ENCODE measurements around the gene ZC3H7B.
"Not testable (repeated sequence)": the region's sequence is repeated elsewhere in the genome, so short reads cannot be mapped to it uniquely, and the experiment has no call there.

The ZC3H7B gene, protein sequence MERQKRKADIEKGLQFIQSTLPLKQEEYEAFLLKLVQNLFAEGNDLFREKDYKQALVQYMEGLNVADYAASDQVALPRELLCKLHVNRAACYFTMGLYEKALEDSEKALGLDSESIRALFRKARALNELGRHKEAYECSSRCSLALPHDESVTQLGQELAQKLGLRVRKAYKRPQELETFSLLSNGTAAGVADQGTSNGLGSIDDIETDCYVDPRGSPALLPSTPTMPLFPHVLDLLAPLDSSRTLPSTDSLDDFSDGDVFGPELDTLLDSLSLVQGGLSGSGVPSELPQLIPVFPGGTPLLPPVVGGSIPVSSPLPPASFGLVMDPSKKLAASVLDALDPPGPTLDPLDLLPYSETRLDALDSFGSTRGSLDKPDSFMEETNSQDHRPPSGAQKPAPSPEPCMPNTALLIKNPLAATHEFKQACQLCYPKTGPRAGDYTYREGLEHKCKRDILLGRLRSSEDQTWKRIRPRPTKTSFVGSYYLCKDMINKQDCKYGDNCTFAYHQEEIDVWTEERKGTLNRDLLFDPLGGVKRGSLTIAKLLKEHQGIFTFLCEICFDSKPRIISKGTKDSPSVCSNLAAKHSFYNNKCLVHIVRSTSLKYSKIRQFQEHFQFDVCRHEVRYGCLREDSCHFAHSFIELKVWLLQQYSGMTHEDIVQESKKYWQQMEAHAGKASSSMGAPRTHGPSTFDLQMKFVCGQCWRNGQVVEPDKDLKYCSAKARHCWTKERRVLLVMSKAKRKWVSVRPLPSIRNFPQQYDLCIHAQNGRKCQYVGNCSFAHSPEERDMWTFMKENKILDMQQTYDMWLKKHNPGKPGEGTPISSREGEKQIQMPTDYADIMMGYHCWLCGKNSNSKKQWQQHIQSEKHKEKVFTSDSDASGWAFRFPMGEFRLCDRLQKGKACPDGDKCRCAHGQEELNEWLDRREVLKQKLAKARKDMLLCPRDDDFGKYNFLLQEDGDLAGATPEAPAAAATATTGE

DNA sequence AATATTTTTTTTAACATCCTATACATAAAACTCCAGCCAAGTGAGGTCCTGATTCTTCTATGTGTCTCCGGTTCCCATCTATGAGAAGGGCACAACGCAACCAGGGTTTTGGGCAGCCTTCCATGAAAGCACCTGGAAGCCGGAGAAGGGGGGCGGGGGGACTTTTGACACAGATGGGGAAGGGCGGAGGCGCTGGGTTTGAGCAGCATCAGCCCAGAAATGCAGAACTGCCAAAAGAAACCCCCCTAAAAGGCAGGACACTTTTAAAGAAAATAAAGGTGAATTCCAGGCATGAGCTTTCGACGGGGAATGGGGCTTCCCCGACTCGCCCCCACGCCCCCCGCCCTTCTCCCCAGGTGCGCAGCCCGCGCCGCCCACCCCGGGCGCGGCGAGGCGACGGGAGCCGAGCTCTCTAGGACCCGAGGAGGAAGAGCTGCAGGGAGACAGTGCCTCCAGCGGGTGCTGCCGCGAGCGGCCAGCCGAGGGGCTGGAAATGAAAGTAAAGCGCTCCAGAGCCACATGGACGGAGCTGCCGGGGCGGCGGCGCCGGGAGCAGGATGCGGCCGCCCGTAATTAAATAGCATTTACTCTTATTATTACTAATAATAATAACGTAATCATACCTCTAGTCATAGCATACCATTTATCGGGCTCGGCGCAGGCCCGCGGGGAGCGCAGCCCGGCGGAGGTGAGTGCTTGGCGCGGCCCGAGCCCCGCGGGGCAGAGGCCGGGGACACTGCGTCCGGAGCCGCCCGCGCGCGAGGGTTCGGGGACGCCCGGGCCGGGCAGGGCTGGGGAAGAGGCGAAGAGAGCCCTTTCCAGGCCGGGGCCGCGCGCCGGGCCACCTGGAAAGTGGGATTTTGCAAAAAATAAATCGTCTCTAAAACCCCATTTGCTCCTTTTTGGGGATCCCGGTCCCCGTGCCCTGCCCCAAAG lies at the start of gene ZC3H7B:
Gene ZC3H7B (plus strand): TSS at position 441 of the 936 bp plus-strand sequence. CDS start 19,136 bp downstream, outside the sequence.
- DNase-seq (ENCODE audit: low read depth in 2 of 2), result peak; percentile 64 to 72

GRCh38 chr22:41252365-41252764 lies 49.0 kb upstream of the ZC3H7B start:
- DNase-seq (ENCODE audit: low read depth in 2 of 2), result no peak

- no peak for DNase-seq (ENCODE audit: low read depth in 2 of 2)
Measured at GRCh38 chr22:41254230-41254629, 47.1 kb upstream of the ZC3H7B start.

DNA sequence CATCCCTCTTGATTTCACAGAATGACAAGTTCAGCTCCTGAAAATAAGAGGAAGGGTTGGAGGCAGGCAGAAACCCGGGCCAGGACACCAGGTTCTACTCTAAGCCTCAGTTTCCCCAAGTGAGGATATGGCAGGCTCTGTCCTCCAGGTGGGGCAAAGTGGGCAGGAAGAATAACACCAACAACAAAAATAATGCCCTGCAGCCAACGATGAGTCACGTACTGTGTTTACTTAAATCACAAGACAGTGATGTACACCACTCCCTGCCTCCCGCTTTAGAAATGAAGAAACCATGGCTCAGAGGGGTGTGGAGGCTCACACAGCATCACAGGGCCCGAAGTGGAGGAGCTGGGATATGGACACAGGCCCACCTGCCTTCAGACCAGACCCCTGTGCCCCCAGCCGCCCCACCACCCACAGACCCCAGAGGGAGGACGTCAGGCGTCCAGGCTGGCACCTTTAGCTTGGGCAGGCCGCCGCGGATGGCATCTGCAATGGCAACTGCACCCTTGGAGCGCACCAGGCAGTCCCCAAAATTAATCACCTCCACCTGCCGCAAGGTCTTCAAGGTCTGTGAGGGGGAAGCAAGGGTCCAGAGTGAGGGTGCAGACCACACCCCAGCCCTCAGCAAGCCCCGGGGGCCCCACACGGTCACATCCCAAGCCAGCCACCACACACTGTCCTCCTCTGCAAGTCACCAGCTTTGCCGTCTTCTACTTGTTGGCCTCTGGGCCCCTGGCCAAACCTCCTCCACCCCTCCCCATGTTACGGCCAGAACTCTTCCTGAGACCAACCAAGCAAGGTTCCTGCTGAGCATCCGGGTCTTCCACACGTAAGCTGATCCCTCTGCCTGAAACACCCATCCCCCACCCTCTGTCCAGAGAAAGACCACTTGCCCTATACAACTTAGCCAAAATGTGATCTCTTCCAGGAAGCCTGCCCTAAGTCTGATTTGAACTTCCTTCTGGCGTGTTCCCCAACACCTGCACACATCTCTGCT lies 44.8 kb upstream of the ZC3H7B start:
- DNase-seq (ENCODE audit: low read depth in 2 of 2), result no peak

DNA sequence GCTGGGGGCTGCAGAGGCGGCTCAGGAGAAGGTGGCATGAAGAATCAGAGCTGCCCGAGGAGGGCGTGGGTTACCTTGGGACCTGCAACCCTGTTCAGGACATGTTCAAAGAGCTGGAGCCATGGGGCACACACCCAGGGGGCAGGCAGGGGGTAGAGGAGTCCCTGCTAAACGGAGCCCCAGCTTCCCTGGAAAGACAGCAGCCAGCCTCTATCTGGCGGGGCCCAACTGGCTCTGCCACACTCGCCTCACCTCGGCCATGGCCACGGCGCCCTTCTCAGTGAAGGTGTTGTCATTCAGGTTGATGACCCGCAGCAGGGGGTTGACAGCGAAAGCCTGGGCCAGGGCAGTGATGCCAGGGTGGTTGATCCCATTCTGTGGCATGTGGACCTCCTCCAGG lies 43.6 kb upstream of the ZC3H7B start:
- no peak for DNase-seq (ENCODE audit: low read depth in 2 of 2)

- DNase-seq (ENCODE audit: low read depth in 2 of 2), result not testable (repeated sequence)
Measured at GRCh38 chr22:41259756-41260155, 41.6 kb upstream of the ZC3H7B start.

DNA sequence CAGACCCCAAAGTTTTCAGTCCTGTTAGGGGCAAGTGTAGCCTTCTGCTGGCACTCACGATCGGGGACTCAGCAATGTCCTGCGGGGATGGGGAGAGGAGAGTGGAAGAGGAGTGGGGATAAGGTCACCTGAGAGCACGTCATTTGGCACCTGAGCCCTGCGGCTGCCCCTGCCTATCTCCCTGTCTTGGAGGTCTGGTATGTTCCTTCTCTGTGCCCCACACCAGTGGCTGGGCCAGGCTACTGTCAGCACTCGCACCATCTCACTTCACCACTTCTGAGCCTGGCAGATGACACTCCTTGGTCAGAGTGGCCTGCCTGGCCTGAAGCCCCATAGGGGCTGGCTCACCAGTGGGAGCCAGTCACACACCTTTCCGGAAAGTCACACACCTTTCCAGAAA lies 40.5 kb upstream of the ZC3H7B start:
- no peak for DNase-seq (ENCODE audit: low read depth in 2 of 2)

DNA sequence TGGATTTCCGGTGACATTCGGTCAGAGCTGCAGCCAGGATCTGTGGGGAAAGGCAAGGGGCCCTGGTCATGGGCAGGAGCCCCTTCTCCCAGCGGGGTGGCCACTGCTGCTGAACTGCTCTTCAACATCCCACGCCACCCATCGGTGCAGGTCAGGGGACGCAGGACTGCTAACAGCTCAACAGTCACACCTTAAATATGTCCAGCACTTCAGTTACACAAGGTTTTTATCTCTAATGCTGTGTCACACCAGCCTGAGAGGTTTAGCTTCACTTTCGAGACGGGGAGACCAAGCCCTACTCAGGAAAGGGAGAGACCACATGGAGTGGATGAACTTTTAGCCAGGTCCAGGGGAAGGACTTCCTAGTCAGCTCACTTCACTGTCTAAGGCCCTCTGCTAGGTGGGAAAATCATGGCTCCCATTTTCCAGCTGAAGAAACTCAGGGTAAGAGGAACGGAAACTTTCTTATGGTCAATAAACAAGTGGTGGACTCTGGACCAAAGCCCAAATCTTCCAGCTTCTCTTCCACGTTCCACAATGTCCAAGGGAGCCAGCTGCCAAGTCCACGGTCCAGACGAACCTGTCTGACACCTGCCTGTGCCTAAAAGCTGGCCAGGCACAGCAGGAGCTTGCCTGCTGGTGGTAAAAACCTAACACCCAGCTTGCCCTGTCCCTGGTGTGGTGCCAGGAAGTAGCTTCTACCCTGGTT lies 39.6 kb upstream of the ZC3H7B start:
- DNase-seq (ENCODE audit: low read depth in 2 of 2), result no peak

DNA sequence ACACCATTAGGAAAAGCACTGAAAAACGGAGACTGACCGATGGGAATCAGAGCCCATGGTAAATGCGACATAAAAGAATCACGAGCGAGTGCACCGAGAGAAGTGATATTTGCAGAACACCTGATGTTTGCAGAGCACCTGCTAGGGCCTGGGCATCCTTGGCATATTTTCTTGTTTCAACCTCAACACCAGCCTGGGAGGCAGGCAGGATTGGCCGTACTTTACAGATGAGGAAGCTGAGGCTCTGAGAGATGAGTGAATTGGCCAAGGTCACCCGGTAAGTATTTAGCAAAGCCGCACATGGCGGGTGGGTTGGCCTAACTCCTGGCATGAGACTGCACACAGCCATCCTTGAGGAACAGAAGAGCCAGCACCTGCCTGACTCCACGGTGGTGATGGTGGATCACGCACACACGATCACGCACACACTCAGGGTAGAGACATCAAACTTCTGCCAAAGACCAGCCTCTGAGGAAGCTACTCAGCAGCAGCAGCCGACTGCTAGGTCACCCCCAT lies 39.0 kb upstream of the ZC3H7B start:
- DNase-seq (ENCODE audit: low read depth in 2 of 2), result no peak

GRCh38 chr22:41263704-41264103 lies 37.6 kb upstream of the ZC3H7B start:
- no peak for DNase-seq (ENCODE audit: low read depth in 2 of 2)

DNA sequence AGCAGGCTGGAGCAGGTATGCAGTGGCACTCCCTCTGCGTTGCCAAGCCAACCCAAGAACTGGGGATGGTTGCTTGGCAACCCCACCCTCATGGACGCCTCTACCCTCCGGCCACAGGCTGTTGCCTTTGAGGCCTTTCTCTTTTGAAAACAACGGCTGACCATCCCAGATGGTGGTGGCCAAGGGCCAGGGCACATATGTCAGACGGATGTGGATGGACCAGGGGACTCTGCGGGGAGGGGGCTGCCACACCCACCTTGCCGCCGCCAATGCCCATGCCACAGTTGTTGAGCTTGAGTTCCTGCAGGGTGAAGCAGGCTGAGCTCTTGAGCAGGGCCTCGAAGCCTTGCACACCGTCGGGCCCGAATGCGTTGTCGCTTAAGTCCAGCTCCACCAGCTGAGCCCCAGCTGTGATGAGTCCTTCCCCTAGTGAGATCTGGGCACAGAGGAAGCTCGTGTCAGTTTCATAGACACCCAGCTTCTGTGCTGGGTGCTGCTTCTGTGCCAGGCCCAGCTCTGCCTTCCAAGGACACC lies 36.9 kb upstream of the ZC3H7B start:
- no peak for DNase-seq (ENCODE audit: low read depth in 2 of 2)

GRCh38 chr22:41267958-41268357 lies 33.4 kb upstream of the ZC3H7B start:
- DNase-seq (ENCODE audit: low read depth in 2 of 2), result no peak

DNA sequence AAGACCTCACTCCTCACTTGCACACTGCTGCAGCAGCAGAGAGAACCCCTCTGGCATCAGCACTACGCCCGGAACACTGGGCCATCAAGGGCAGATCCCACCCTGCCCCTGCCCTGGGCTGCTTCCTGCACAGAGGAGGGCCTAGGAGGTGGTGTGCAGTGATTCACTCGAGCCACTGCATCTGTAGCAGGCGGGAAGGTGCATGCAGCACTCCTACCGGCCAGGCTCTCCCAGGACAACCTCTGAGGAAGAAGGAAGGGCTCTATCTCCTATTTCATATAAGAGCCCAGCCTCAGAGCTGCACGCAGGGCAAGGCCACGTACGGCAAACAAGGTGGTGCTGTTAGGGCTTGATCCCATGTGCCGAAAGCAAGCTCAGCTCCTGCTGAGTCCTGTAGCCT lies 29.5 kb upstream of the ZC3H7B start:
- DNase-seq (ENCODE audit: low read depth in 2 of 2), result no peak

DNA sequence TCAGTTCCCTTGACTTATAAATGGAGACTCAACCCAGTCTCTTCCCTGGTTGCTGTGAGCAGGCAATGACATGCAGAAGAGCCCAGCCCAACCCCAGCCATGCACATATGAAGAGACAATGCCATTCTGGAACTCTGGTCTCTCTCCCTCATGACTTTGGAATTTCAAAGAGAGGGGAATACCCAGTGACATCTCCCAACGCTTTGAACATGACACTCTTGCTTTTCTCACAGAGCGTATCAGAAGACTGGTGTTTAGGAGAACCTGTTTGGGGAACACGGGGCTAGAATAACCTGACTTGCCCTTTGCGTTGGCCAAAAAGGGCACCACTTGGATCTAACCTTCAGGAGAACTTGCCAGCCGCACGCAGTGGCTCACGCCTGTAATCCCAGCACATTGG lies 28.2 kb upstream of the ZC3H7B start:
- DNase-seq (ENCODE audit: low read depth in 2 of 2), result no peak

DNA sequence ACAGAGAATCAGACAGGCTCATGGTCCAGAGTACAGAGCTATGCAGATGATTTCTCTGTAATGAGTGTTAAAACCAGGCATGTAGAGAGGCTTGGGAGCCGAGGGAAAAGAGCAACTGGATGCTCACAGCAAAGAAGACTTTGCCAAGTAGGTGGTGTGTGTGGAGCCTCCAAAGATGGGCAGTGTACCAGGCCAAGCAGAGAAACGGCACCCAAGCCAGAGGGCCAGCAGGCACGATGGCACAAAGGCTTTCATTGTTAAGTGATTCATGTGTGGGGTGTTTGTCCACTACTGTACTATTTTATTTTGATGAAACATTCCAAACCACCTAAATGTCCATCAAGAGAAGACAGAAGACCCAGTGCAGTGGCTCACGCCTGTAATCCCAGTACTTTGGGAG lies 26.5 kb upstream of the ZC3H7B start:
- DNase-seq (ENCODE audit: low read depth in 2 of 2), result no peak

- DNase-seq (ENCODE audit: low read depth in 2 of 2), result no peak
Measured at GRCh38 chr22:41280065-41280464, 21.3 kb upstream of the ZC3H7B start.

DNA sequence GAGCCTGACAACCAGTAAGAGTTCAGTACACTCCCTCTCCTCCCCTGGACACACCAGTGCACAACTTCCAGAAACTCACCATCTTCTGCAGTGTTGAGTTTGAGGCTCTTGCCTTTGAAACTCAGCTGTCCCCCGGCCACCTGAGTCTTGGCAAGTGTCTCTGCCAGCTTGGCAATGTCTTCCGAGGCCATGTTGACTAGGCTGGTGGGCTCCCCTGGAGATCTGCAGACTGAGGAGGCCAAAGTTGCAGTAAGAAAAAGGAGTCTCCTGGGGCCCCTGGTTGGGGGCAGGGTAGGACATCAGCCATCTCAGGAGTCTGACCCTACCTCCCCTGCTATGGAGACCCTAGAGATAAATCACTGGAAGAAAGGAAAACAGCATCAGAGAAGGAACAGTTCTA lies 20.5 kb upstream of the ZC3H7B start:
- no peak for DNase-seq (ENCODE audit: low read depth in 2 of 2)

- DNase-seq (ENCODE audit: low read depth in 2 of 2), result no peak
Measured at GRCh38 chr22:41284465-41284864, 16.9 kb upstream of the ZC3H7B start.

DNA sequence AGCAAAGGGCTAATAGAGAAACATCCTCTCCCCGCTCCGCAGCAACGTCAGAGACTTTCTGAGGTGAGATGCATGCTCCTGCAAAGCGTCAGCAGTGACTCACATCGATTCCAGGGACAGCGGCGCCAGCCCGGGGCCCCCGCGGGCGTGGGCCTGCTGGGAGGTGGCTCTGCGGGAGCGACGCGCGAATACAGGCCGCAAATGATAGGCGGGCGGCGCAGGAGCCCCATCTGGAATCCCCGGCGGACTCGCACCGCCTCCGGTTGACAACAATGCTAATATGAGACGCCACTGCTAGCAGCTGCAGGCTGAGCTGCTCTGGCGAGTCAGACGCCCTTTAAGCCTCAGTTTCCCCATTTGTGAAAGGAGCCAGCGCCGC lies 15.9 kb upstream of the ZC3H7B start:
- DNase-seq (ENCODE audit: low read depth in 2 of 2), result peak; percentile 80 to 83

Data from stimulated activated CD8-positive, alpha-beta memory T cell treated with anti-CD3 and anti-CD28 coated beads, Interleukin-2, amount 100 ng/mL, for 48 hours (primary cell).